Activated CD4-positive, CD25-positive, alpha-beta regulatory T cell treated with anti-CD3 and anti-CD28 coated beads, Interleukin-2, amount 50 U/mL, for 24 hours (primary cell): ENCODE measurements around the gene SLC25A19.
A peak's percentile ranks its signal among the peaks of the same experiment; 100 is the strongest.
"Not testable (repeated sequence)": the region's sequence is repeated elsewhere in the genome, so short reads cannot be mapped to it uniquely, and the experiment has no call there.

Experiments
- ATAC-seq, 2 donors: fragments of 150-1000 bp; cut with Tn5 transposase; one replicate each; pipeline ENCODE4 v1.10.0; 2021; ENCODE audit warnings: mild to moderate bottlenecking in 1 of 2, moderate library complexity in 1 of 2

The SLC25A19 gene

GRCh38 chr17:75301502-75302206 lies 12.4 kb upstream of the SLC25A19 start:
- ATAC-seq, result no peak

GRCh38 chr17:75301049-75301448 lies 11.8 kb upstream of the SLC25A19 start:
- ATAC-seq, result no peak

GRCh38 chr17:75300280-75300679 lies 11.0 kb upstream of the SLC25A19 start:
- no peak for ATAC-seq

- ATAC-seq, result peak; percentile 70 to 73
These were observed 6.2 kb upstream of the SLC25A19 start for GRCh38 chr17:75295201-75296158.

GRCh38 chr17:75292810-75293448 lies 3.7 kb upstream of the SLC25A19 start:
- ATAC-seq, result not testable (repeated sequence)

- peak; percentile 18 to 24 for ATAC-seq
These were observed 652 bp upstream of the SLC25A19 start for GRCh38 chr17:75289832-75290337.

GRCh38 chr17:75288770-75289114 lies 491 bp downstream of the SLC25A19 start:
- ATAC-seq, result peak; percentile 9 to 14

- ATAC-seq, result no peak
These were observed 874 bp downstream of the SLC25A19 start for GRCh38 chr17:75288359-75288758.

- no peak for ATAC-seq
These were observed 2.0 kb downstream of the SLC25A19 start for GRCh38 chr17:75287221-75287620.

GRCh38 chr17:75285123-75285522 lies 4.1 kb downstream of the SLC25A19 start:
- ATAC-seq, result no peak

GRCh38 chr17:75280189-75280588 lies 9.0 kb downstream of the SLC25A19 start:
- ATAC-seq, result not testable (repeated sequence)

GRCh38 chr17:75277664-75278071 lies 11.6 kb downstream of the SLC25A19 start:
- no peak for ATAC-seq

- ATAC-seq, result no peak
These were observed 15.1 kb downstream of the SLC25A19 start for GRCh38 chr17:75273977-75274708.

GRCh38 chr17:75272848-75273184 lies 16.4 kb downstream of the SLC25A19 start:
- ATAC-seq, result no peak

- ATAC-seq, result no peak
These were observed 17.0 kb downstream of the SLC25A19 start for GRCh38 chr17:75271955-75272847.

- peak; percentile 82 to 86 for ATAC-seq
These were observed 17.8 kb downstream of the SLC25A19 start for GRCh38 chr17:75271233-75271954.

- ATAC-seq, result peak in 1 of 2 donors; percentile 12
These were observed 18.3 kb downstream of the SLC25A19 start, which contains the start of gene MIF4GD for GRCh38 chr17:75270966-75271232. Gene MIF4GD (minus strand): TSS chr17:75271231. CDS start chr17:75270195, 1,036 bp downstream.

- ATAC-seq, result peak; percentile 32 to 42
These were observed 18.8 kb downstream of the SLC25A19 start for GRCh38 chr17:75270218-75270965.

- ATAC-seq, result no peak
These were observed 19.4 kb downstream of the SLC25A19 start for GRCh38 chr17:75269844-75270217.
